WTC11 (cell line): Measurements from ENCODE around the gene ADCY5. TPM values are rescaled to one million over a fixed set of nuclear protein-coding genes. Genes with fewer than 3 reads are reported as not detected.

Experiments
- ATAC-seq: fragments of 200-7000 bp; cut with Tn5 transposase; 2 replicates; pipeline ENCODE4 v1.10.0; 2021; ENCODE audit warnings: mild to moderate bottlenecking, moderate library complexity
- CTCF ChIA-PET: fragments of 300-600 bp; sonication (Branson Sonifier 250); formaldehyde crosslinking; loops from one replicate; lab custom pipeline; 2021; ENCODE audit warnings: antibody characterized with exemption; lab: Charles Lee
- POLR2A ChIA-PET: fragments of 350-600 bp; sonication (Branson Sonifier 250); formaldehyde crosslinking; loops from one replicate; lab custom pipeline; 2021; ENCODE audit warnings: antibody characterized with exemption; lab: Charles Lee
- DNase-seq: peaks from one replicate; pipeline ENCODE4 v3.0.0; 2021; ENCODE audit warnings: low spot score
- H3K27ac Mint-ChIP-seq: 2 replicates; pipeline ENCODE4 v1.8.0; 2021; ENCODE audit warnings: mixed read lengths
- H3K27me3 Mint-ChIP-seq: 2 replicates; pipeline ENCODE4 v1.8.0; 2021; ENCODE audit warnings: low read depth, mild to moderate bottlenecking, moderate library complexity, mixed read lengths
- H3K36me3 Mint-ChIP-seq: 2 replicates; pipeline ENCODE4 v1.8.0; 2021; ENCODE audit warnings: mixed read lengths
- H3K4me1 Mint-ChIP-seq: 2 replicates; pipeline ENCODE4 v1.8.0; 2022; ENCODE audit warnings: mixed read lengths
- H3K4me3 Mint-ChIP-seq: 2 replicates; pipeline ENCODE4 v1.8.0; 2021; ENCODE audit warnings: mild to moderate bottlenecking, moderate library complexity, mixed read lengths
- H3K9me3 Mint-ChIP-seq: 2 replicates; pipeline ENCODE4 v1.8.0; 2021; ENCODE audit warnings: mixed read lengths
- AFF4 ChIP-seq: sonication (generic); formaldehyde crosslinking; IDR thresholded peaks from 2 replicates; pipeline ENCODE4 v1.8.1; 2023; ENCODE audit warnings: mild to moderate bottlenecking, missing genetic modification reagents, borderline replicate concordance
- AR ChIP-seq: fragments of 250-450 bp; sonication (Bioruptor Pico); IDR thresholded peaks from 2 replicates; pipeline ENCODE4 v1.9.0; 2021; ENCODE audit warnings: mild to moderate bottlenecking
- CTCF ChIP-seq: fragments of 200-600 bp; IDR thresholded peaks from 2 replicates; pipeline ENCODE4 v1.8.0; 2022; ENCODE audit warnings: antibody characterized with exemption
- E2F5 ChIP-seq: sonication (generic); formaldehyde crosslinking; IDR thresholded peaks from 2 replicates; pipeline ENCODE4 v1.8.1; 2022; ENCODE audit warnings: mild to moderate bottlenecking, moderate library complexity, missing genetic modification reagents
- FOXP1 ChIP-seq: sonication (generic); formaldehyde crosslinking; IDR thresholded peaks from 2 replicates; pipeline ENCODE4 v1.8.0; 2022; ENCODE audit warnings: missing genetic modification reagents, mild to moderate bottlenecking, moderate library complexity, borderline replicate concordance
- IRF1 ChIP-seq: sonication (generic); formaldehyde crosslinking; IDR thresholded peaks from 2 replicates; pipeline ENCODE4 v1.8.0; 2023; ENCODE audit warnings: missing genetic modification reagents
- SMAD3 ChIP-seq: sonication (generic); formaldehyde crosslinking; IDR thresholded peaks from 2 replicates; pipeline ENCODE4 v1.8.0; 2022; ENCODE audit warnings: missing genetic modification reagents, mild to moderate bottlenecking, borderline replicate concordance
- SMAD4 ChIP-seq: sonication (generic); formaldehyde crosslinking; IDR thresholded peaks from 2 replicates; pipeline ENCODE4 v1.8.0; 2022; ENCODE audit warnings: mild to moderate bottlenecking, missing genetic modification reagents
- TEAD4 ChIP-seq: sonication (generic); formaldehyde crosslinking; IDR thresholded peaks from 2 replicates; pipeline ENCODE4 v1.8.0; 2022; ENCODE audit warnings: mild to moderate bottlenecking, missing genetic modification reagents
- ZBTB43 ChIP-seq: sonication (generic); formaldehyde crosslinking; IDR thresholded peaks from 2 replicates; pipeline ENCODE4 v1.8.1; 2023; ENCODE audit warnings: mild to moderate bottlenecking, missing genetic modification reagents
- ZNF532 ChIP-seq: fragments of 250-450 bp; sonication (Bioruptor Pico); IDR thresholded peaks from 2 replicates; pipeline ENCODE4 v1.9.0; 2021; ENCODE audit warnings: mild to moderate bottlenecking, borderline replicate concordance
- total RNA-seq: library from RNA; stranded (reverse); gene quantifications from 3 replicates; pipeline ENCODE4 v1.2.3, GENCODE V29; 2021

The ADCY5 gene
- total RNA-seq, 1 experiment from 2014 or later, result 23.5 TPM

GRCh38 chr3:123374016-123374415, 74.9 kb downstream of the ADCY5 start:
- CTCF ChIA-PET, result interaction anchor here (1.0 to 2.7 kb wide), 3 partner anchors 8 to 45 kb away, joined by 3 to 32 read pairs (median 10); no protein-coding TSS in a partner anchor
- POLR2A ChIA-PET, result no interaction called here
- ATAC-seq, result no peak
- no peaks in the 10 kb centered on the region for H3K4me1 Mint-ChIP-seq
- no peak for TF ChIP-seq E2F5 (CRISPR knock-in tag)
- TF ChIP-seq ZNF532 (CRISPR knock-in tag), result no peak
- TF ChIP-seq CTCF, result no peak
- no peak for TF ChIP-seq IRF1 (CRISPR knock-in tag)
- TF ChIP-seq FOXP1 (CRISPR knock-in tag), result no peak
- TF ChIP-seq SMAD4 (CRISPR knock-in tag), result no peak
- TF ChIP-seq ZBTB43 (CRISPR knock-in tag), result no peak
- TF ChIP-seq SMAD3, result no peak
- no peak for TF ChIP-seq AFF4 (CRISPR knock-in tag)
- TF ChIP-seq TEAD4 (CRISPR knock-in tag), result no peak
- TF ChIP-seq AR (CRISPR knock-in tag), result no peak
- H3K27me3 Mint-ChIP-seq, result no peaks in the 10 kb centered on the region
- H3K4me3 Mint-ChIP-seq, result no peak overlapping the region
- peaks cover 9% of the 10 kb centered on the region for H3K9me3 Mint-ChIP-seq
- H3K27ac Mint-ChIP-seq, result no peak overlapping the region
- DNase-seq, result no peak
- 0 out of 2 replicates have a peak, but pooled peaks cover 4% of the 10 kb centered on the region for H3K36me3 Mint-ChIP-seq
